IMR-90 (cell line): Measurements from ENCODE around the gene WDFY1. TPM values are rescaled to one million over a fixed set of nuclear protein-coding genes. Genes with fewer than 3 reads are reported as not detected.

Source experiments
- ATAC-seq: fragments of 200-7000 bp; cut with Tn5 transposase; 2 replicates; pipeline ENCODE4 v1.9.1; 2020; ENCODE audit warnings: low read depth, mild to moderate bottlenecking, moderate library complexity
- BruUV-seq: library from RNA; stranded (reverse); fragments of 400-500 nt; replicated peaks from 2 replicates; lab custom pipeline; 2021; lab: Mats Ljungman, UMichigan
- CTCF ChIA-PET: fragments of 300-600 bp; formaldehyde crosslinking; extraction: SDS; loops from one replicate; lab custom pipeline; 2021; ENCODE audit warnings: antibody characterized with exemption; lab: Yijun Ruan, JAX
- POLR2A ChIA-PET: fragments of 300-600 bp; sonication (Branson Sonifier 250); formaldehyde crosslinking; loops from one replicate; lab custom pipeline; 2022; ENCODE audit warnings: antibody characterized with exemption; ENCODE audit not compliant: unreplicated experiment; lab: Charles Lee
- DNase-seq: peaks from one replicate; pipeline ENCODE4 v3.0.0; 2013
- H2AFZ ChIP-seq: replicated peaks from 2 replicates; pipeline ENCODE3; 2013; ENCODE audit warnings: low read length, mild to moderate bottlenecking; ENCODE audit not compliant: poor library complexity
- H2AK5ac ChIP-seq: 2 replicates; pipeline ENCODE4 v1.6.1; 2013; ENCODE audit warnings: low read depth, low read length, inconsistent platforms
- H2AK9ac ChIP-seq: replicated peaks from 2 replicates; pipeline ENCODE3; 2013; ENCODE audit warnings: mild to moderate bottlenecking, low read depth, low read length, moderate library complexity; ENCODE audit not compliant: poor library complexity
- H2BK120ac ChIP-seq: 2 replicates; pipeline ENCODE4 v1.6.1; 2013; ENCODE audit warnings: low read depth, low read length, inconsistent platforms
- H2BK15ac ChIP-seq: 3 replicates; pipeline ENCODE4 v1.6.1; 2013; ENCODE audit warnings: low read depth, low read length, inconsistent platforms
- H2BK20ac ChIP-seq: 2 replicates; pipeline ENCODE4 v1.6.1; 2013; ENCODE audit warnings: low read depth, mild to moderate bottlenecking, inconsistent platforms, low read length, moderate library complexity
- H2BK5ac ChIP-seq: 2 replicates; pipeline ENCODE4 v1.6.1; 2013; ENCODE audit warnings: mild to moderate bottlenecking, low read depth, low read length, inconsistent platforms; ENCODE audit not compliant: poor library complexity, severe bottlenecking
- H3K14ac ChIP-seq: replicated peaks from 2 replicates; pipeline ENCODE4 v1.6.1; 2013; ENCODE audit warnings: low read depth, low read length, inconsistent platforms
- H3K18ac ChIP-seq: 2 replicates; pipeline ENCODE4 v1.6.1; 2013; ENCODE audit warnings: low read depth, low read length, control low read depth
- H3K23ac ChIP-seq: 2 replicates; pipeline ENCODE4 v1.6.1; 2013; ENCODE audit warnings: low read depth, low read length, inconsistent platforms
- H3K27ac ChIP-seq: 2 replicates; pipeline ENCODE4 v1.5.1; 2013; ENCODE audit warnings: mild to moderate bottlenecking, control low read depth, low read length; ENCODE audit not compliant: insufficient read depth
- H3K27me3 ChIP-seq: 2 replicates; pipeline ENCODE4 v1.6.1; 2013; ENCODE audit warnings: low read length; ENCODE audit not compliant: control insufficient read depth, insufficient read depth
- H3K36me3 ChIP-seq: 2 replicates; pipeline ENCODE4 v1.6.1; 2013; ENCODE audit warnings: low read length, mixed read lengths; ENCODE audit not compliant: control insufficient read depth, insufficient read depth
- H3K4ac ChIP-seq: 2 replicates; pipeline ENCODE4 v1.6.1; 2013; ENCODE audit warnings: low read depth, low read length, inconsistent platforms
- H3K4me1 ChIP-seq: 2 replicates; pipeline ENCODE4 v1.6.1; 2013; ENCODE audit warnings: low read length, mixed read lengths; ENCODE audit not compliant: control insufficient read depth, insufficient read depth
- H3K4me2 ChIP-seq: 2 replicates; pipeline ENCODE4 v1.6.1; 2013; ENCODE audit warnings: low read depth, mild to moderate bottlenecking, control low read depth, low read length, moderate library complexity
- H3K4me3 ChIP-seq: 2 replicates; pipeline ENCODE4 v1.5.1; 2013; ENCODE audit warnings: low read depth, mild to moderate bottlenecking, control low read depth, low read length, moderate library complexity; ENCODE audit not compliant: insufficient read depth
- H3K56ac ChIP-seq: 2 replicates; pipeline ENCODE4 v1.6.1; 2013; ENCODE audit warnings: low read length, inconsistent platforms; ENCODE audit not compliant: insufficient read depth; ENCODE audit errors: extremely low read depth
- H3K79me1 ChIP-seq, 2 experiments: 2 replicates each; pipeline ENCODE4 v1.6.1; 2013; ENCODE audit warnings: low read length in 2 of 2, inconsistent platforms in 1 of 2, low read depth in 1 of 2
- H3K9ac ChIP-seq: 2 replicates; pipeline ENCODE4 v1.6.1; 2013; ENCODE audit warnings: low read depth, low read length, control low read depth
- H3K9me1 ChIP-seq: 2 replicates; pipeline ENCODE4 v1.6.1; 2013; ENCODE audit warnings: low read length, inconsistent platforms; ENCODE audit not compliant: insufficient read depth
- H3K9me3 ChIP-seq: 2 replicates; pipeline ENCODE4 v1.6.1; 2013; ENCODE audit warnings: low read length; ENCODE audit not compliant: control insufficient read depth, insufficient read depth
- H4K20me1 ChIP-seq: 2 replicates; pipeline ENCODE4 v1.6.1; 2013; ENCODE audit warnings: low read length, inconsistent platforms; ENCODE audit not compliant: insufficient read depth
- H4K5ac ChIP-seq: 2 replicates; pipeline ENCODE4 v1.6.1; 2013; ENCODE audit warnings: mild to moderate bottlenecking, low read depth, low read length, control low read depth
- H4K8ac ChIP-seq, 2 experiments: 2 replicates each; pipeline ENCODE4 v1.6.1; 2013; ENCODE audit warnings: low read depth in 2 of 2, low read length in 2 of 2, control low read depth in 1 of 2, inconsistent platforms in 1 of 2
- H4K91ac ChIP-seq: 2 replicates; pipeline ENCODE4 v1.6.1; 2013; ENCODE audit warnings: low read depth, low read length, inconsistent platforms; ENCODE audit not compliant: insufficient read depth
- BHLHE40 ChIP-seq: fragments of 150-350 bp; IDR thresholded peaks from 2 replicates; pipeline ENCODE4 v1.6.1; 2016; ENCODE audit warnings: mild to moderate bottlenecking, low read depth, low read length
- ELK1 ChIP-seq: fragments of 150-350 bp; IDR thresholded peaks from 2 replicates; pipeline ENCODE4 v1.6.1; 2016; ENCODE audit warnings: low read depth, mild to moderate bottlenecking, low read length, moderate library complexity, borderline replicate concordance
- MAZ ChIP-seq: IDR thresholded peaks from 2 replicates; pipeline ENCODE4 v1.6.1; 2012; ENCODE audit warnings: low read depth, mild to moderate bottlenecking, low read length, improper control_type of control experiment, moderate library complexity, borderline replicate concordance
- NFE2L2 ChIP-seq: fragments of 150-350 bp; IDR thresholded peaks from 2 replicates; pipeline ENCODE4 v1.6.1; 2016; ENCODE audit warnings: low read depth, mild to moderate bottlenecking, low read length
- POLR2A ChIP-seq: IDR thresholded peaks from 2 replicates; pipeline ENCODE4 v1.6.1; 2012; ENCODE audit warnings: mild to moderate bottlenecking, low read depth, low read length
- WGBS, 2 experiments: methylation state at CpG; one replicate each; pipeline versions ENCODE4 v1.1.5 to v1.1.7; 2013; ENCODE audit warnings: missing lambda C conversion rate in 2 of 2; ENCODE audit not compliant: insufficient read length in 1 of 2; ENCODE audit errors: extremely low coverage in 2 of 2; 5-methylcytosine and 5-hydroxymethylcytosine counted together
- dilution Hi-C: fragments of 300-500 bp; cut with HindIII; formaldehyde crosslinking; loops from one replicate; pipeline ENCODE4 v1.14.3; 2018; ENCODE audit warnings: low sequenced_read_pairs; ENCODE audit not compliant: unreplicated experiment
- in situ Hi-C: fragments of 300-500 bp; cut with MboI; formaldehyde crosslinking; loops from 3 replicates; pipeline ENCODE4 v1.14.3; 2019; ENCODE audit warnings: low sequenced_read_pairs, inconsistent platforms, mixed read lengths
- intact Hi-C: fragments of 100-400 bp; cut with micrococcal nuclease; formaldehyde crosslinking; loops from 2 replicates; pipeline ENCODE4 v1.10.0; 2022
- polyA plus RNA-seq, 3 experiments: library from polyadenylated mRNA; depleted of rRNA; stranded (reverse); fragments of >200 nt; gene quantifications; 2 replicates each; pipeline ENCODE4 v1.2.3, GENCODE V29; 2012; ENCODE audit warnings: low replicate concordance in 1 of 3
- total RNA-seq: library from RNA; depleted of rRNA; stranded (reverse); fragments of >200 nt; gene quantifications from 2 replicates; pipeline ENCODE4 v1.2.3, GENCODE V29; 2012

Gene WDFY1
- total and polyA plus RNA-seq, 2 of the 4 experiments (the other 2 are of a cell fraction): 35.6 to 93.6 TPM

- TF ChIP-seq POLR2A (no peak), ELK1 (no peak), NFE2L2 (no peak), BHLHE40 (peak; percentile 58), MAZ (no peak)
- Histone ChIP-seq H3K23ac (peak overlapping the region; percentile 72), H4K8ac (peak overlapping the region; percentile 24 to 88), H4K5ac (peak overlapping the region; percentile 76; the same call in 1 of the 2 replicates), H3K18ac (peak overlapping the region; percentile 79), H2AFZ (no peak overlapping the region), H3K4ac (peak overlapping the region; percentile 80; the same call in 1 of the 2 replicates), H3K9me3 (no peaks in the 10 kb centered on the region), H3K9ac (no peak overlapping the region), H2BK5ac (peak overlapping the region; percentile 21), H2BK120ac (peak overlapping the region; percentile 88), H4K91ac (peak overlapping the region; percentile 72), H3K36me3 (no peaks in the 10 kb centered on the region), H4K20me1 (peaks cover 37% of the 10 kb centered on the region), H3K9me1 (peaks cover 16% of the 10 kb centered on the region), H3K27me3 (no peaks in the 10 kb centered on the region), H3K4me2 (peak overlapping the region; percentile 63; the same call in 1 of the 2 replicates), H3K14ac (peak overlapping the region; percentile 47), H3K27ac (peak overlapping the region; percentile 54), H3K79me1 (peaks cover 46 to 84% of the 10 kb centered on the region in 2 experiments), H3K4me1 (peaks cover 21% of the 10 kb centered on the region), H2BK15ac (peak overlapping the region; percentile 93; the same call in 2 of the 3 replicates), H2AK5ac (peak overlapping the region; percentile 45; the same call in 1 of the 2 replicates), H2AK9ac (no peak overlapping the region), H3K56ac (no peak overlapping the region), H3K4me3 (no peak overlapping the region), H2BK20ac (peak overlapping the region; percentile 80)
- CTCF ChIA-PET: no interaction called here
- WGBS, 2 experiments: no CpG with 5 or more reads among the region's 5 CpGs
- BruUV-seq: no TSS peak
- intact Hi-C loops: no loop called here
- DNase-seq (peak; percentile 38), ATAC-seq (peak; percentile 42)
- POLR2A ChIA-PET: no interaction called here
- dilution Hi-C loops: no loop called here
- in situ Hi-C loops: no loop called here
These were observed 8.2 kb downstream of the WDFY1 start for GRCh38 chr2:223936862-223937326.
